Common myeloid progenitor, CD34-positive (primary cell): ENCODE measurements around the gene ICOS. TPM values are rescaled to one million over a fixed set of nuclear protein-coding genes. Genes with fewer than 3 reads are reported as not detected.
A peak's percentile ranks its signal among the peaks of the same experiment; 100 is the strongest.

ENCODE experiments used
- CTCF ChIA-PET: fragments of 350-600 bp; sonication (Branson Sonifier 250); formaldehyde crosslinking; loops from one replicate; lab custom pipeline; 2021; ENCODE audit warnings: antibody characterized with exemption; lab: Charles Lee
- POLR2A ChIA-PET: fragments of 350-600 bp; sonication (Branson Sonifier 250); formaldehyde crosslinking; loops from one replicate; lab custom pipeline; 2021; ENCODE audit warnings: antibody characterized with exemption; lab: Charles Lee
- DNase-seq, 3 donors: peaks; one replicate each; pipeline versions ENCODE4 v3.0.0 to v3.0.0-alpha.2; 2013
- H3K27ac ChIP-seq, 2 experiments: 1 replicate in 1 of 2; 2 replicates in 1 of 2; pipeline ENCODE4 v1.7.0; 2013; ENCODE audit warnings: inconsistent platforms in 2 of 2, low read length in 2 of 2, mild to moderate bottlenecking in 2 of 2, low read depth in 1 of 2, moderate library complexity in 1 of 2; ENCODE audit not compliant: severe bottlenecking in 2 of 2, insufficient read depth in 1 of 2, poor library complexity in 1 of 2
- H3K27me3 ChIP-seq, 5 experiments: replicated peaks in 2 of 5; 1 replicate in 3 of 5; 2 replicates in 2 of 5; pipeline versions ENCODE4 v1.6.1 to v1.7.0; 2013; ENCODE audit warnings: low read length in 4 of 5, mild to moderate bottlenecking in 2 of 5, moderate library complexity in 2 of 5, inconsistent platforms in 1 of 5; ENCODE audit not compliant: insufficient read depth in 5 of 5, control insufficient read depth in 4 of 5
- H3K36me3 ChIP-seq, 4 experiments: 1 replicate in 2 of 4; 2 replicates in 2 of 4; pipeline versions ENCODE4 v1.6.1 to v1.7.0; 2013; ENCODE audit warnings: low read length in 3 of 4, control low read depth in 1 of 4, mild to moderate bottlenecking in 1 of 4; ENCODE audit not compliant: control insufficient read depth in 4 of 4, insufficient read depth in 4 of 4
- H3K4me1 ChIP-seq, 4 experiments: 1 replicate in 3 of 4; 2 replicates in 1 of 4; pipeline versions ENCODE4 v1.6.1 to v1.7.1; 2013; ENCODE audit warnings: low read length in 3 of 4, mild to moderate bottlenecking in 3 of 4, control low read depth in 1 of 4, inconsistent platforms in 1 of 4, moderate library complexity in 1 of 4; ENCODE audit not compliant: control insufficient read depth in 4 of 4, insufficient read depth in 4 of 4; ENCODE audit errors: control extremely low read depth in 1 of 4
- H3K4me3 ChIP-seq, 7 experiments: 1 replicate in 4 of 7; 2 replicates in 3 of 7; pipeline versions ENCODE4 v1.5.1 to v1.7.0; 2013; ENCODE audit warnings: mild to moderate bottlenecking in 7 of 7, low read length in 6 of 7, moderate library complexity in 6 of 7, inconsistent platforms in 2 of 7, low read depth in 2 of 7, control low read depth in 1 of 7; ENCODE audit not compliant: insufficient read depth in 4 of 7, control insufficient read depth in 1 of 7; ENCODE audit errors: extremely low read depth in 1 of 7
- H3K9me3 ChIP-seq, 5 experiments: 1 replicate in 4 of 5; 2 replicates in 1 of 5; pipeline versions ENCODE4 v1.6.1 to v1.7.1; 2013; ENCODE audit warnings: low read length in 4 of 5, mild to moderate bottlenecking in 2 of 5, inconsistent platforms in 1 of 5, low read depth in 1 of 5, moderate library complexity in 1 of 5; ENCODE audit not compliant: control insufficient read depth in 4 of 5, insufficient read depth in 2 of 5; ENCODE audit errors: control extremely low read depth in 1 of 5
- WGBS: methylation state at CpG from one replicate; pipeline ENCODE4 v1.1.5; 2013; ENCODE audit not compliant: insufficient coverage; 5-methylcytosine and 5-hydroxymethylcytosine counted together
- polyA plus RNA-seq: library from polyadenylated mRNA; unstranded; fragments of 120-200 nt; gene quantifications from one replicate; pipeline ENCODE4 v1.2.1, GENCODE V29; 2013

ICOS gene, protein sequence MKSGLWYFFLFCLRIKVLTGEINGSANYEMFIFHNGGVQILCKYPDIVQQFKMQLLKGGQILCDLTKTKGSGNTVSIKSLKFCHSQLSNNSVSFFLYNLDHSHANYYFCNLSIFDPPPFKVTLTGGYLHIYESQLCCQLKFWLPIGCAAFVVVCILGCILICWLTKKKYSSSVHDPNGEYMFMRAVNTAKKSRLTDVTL
- polyA plus RNA-seq: 0.11 TPM

- H3K9me3 ChIP-seq: no peaks in the 10 kb centered on the region
- no peak within 1 kb of the TSS for H3K27ac ChIP-seq
- H3K4me3 ChIP-seq: peak within 1 kb of the TSS in 1 of 7 experiments; percentile 35
- ChIA-PET POLR2A (no interaction called here), CTCF (no interaction called here)
- WGBS: 0% methylated on average over 1 of the region's 5 CpGs
- peak in 2 of 3 donors; percentile 30 to 43 for DNase-seq
- peaks cover 7 to 25% (median 11%) of the 10 kb centered on the region in 4 experiments for H3K4me1 ChIP-seq
- H3K36me3 ChIP-seq: no peaks in the 10 kb centered on the region
- no peaks in the 10 kb centered on the region for H3K27me3 ChIP-seq
Observed at GRCh38 chr2:203936535-203936934, at the start of gene ICOS. Gene ICOS, plus strand, starts transcription at chr2:203936763. Its CDS starts 52 bp downstream, at chr2:203936815.

GRCh38 chr2:203887677-203888076, 48.9 kb upstream of the ICOS start:
- Histone ChIP-seq H3K4me1 (peaks cover 0 to 2% (median 0%) of the 10 kb centered on the region in 4 experiments), H3K27ac (no peak overlapping the region), H3K4me3 (no peak overlapping the region), H3K36me3 (no peaks in the 10 kb centered on the region), H3K9me3 (peaks cover 0 to 1% (median 0%) of the 10 kb centered on the region in 5 experiments), H3K27me3 (no peaks in the 10 kb centered on the region)
- DNase-seq: no peak
- CTCF ChIA-PET: interaction anchor here (1.0 kb wide), 1 partner anchor 22 kb away, joined by 3 read pairs; no protein-coding TSS in a partner anchor
- POLR2A ChIA-PET: no interaction called here

DNA sequence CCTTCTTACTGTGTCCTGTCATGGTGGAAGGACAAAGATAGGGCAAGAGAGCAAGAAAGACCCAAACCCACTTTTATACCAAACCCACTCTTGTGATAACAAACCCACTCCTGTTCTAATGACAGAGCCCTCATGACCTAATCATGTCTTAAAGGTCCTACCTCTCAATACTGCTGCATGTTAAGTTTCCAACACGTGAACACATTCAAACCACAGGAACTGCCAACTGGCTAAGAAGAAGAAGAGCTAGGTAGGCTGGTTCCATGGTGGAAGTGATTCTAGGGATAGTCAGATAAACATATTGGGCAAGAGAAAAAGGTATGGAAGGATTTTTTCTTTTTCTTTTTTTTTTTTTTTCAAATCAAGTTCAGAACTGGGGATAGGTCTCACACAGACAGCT, 47.0 kb upstream of the ICOS start:
- Histone ChIP-seq H3K27ac (no peak overlapping the region), H3K4me3 (no peak overlapping the region), H3K9me3 (peaks cover 0 to 1% (median 0%) of the 10 kb centered on the region in 5 experiments), H3K4me1 (peaks cover 0 to 2% (median 0%) of the 10 kb centered on the region in 4 experiments), H3K27me3 (no peaks in the 10 kb centered on the region), H3K36me3 (no peaks in the 10 kb centered on the region)
- DNase-seq: no peak
- no CpG with 5 or more reads among the region's 1 CpG for WGBS
- ChIA-PET CTCF (no interaction called here), POLR2A (no interaction called here)

DNA sequence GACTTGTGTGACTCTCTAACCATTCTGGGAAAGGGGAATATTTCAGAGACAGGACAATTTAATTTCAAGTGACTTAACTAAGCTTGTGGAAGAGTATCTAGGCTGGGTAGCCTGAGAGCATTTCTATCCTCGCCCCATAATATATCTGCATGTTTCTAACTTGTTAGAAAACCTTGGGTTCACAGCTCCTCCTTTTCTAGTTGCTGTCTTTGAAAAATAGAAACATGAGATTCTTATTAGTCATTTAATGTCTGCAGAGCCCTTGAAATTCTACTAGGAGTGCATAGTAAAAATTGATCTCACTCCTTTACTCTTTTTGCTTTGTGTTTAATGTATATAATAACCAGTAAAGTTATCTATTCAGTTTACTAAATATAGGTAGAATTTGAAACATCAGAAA, 46.6 kb upstream of the ICOS start:
- H3K27me3 ChIP-seq: no peaks in the 10 kb centered on the region
- ChIA-PET CTCF (no interaction called here), POLR2A (no interaction called here)
- H3K4me3 ChIP-seq: no peak overlapping the region
- no peaks in the 10 kb centered on the region for H3K36me3 ChIP-seq
- H3K9me3 ChIP-seq: peaks cover 0 to 1% (median 0%) of the 10 kb centered on the region in 5 experiments
- peaks cover 0 to 2% (median 0%) of the 10 kb centered on the region in 4 experiments for H3K4me1 ChIP-seq
- 100% methylated on average over 1 of the region's 1 CpG for WGBS
- DNase-seq: no peak
- no peak overlapping the region for H3K27ac ChIP-seq

- Histone ChIP-seq H3K27me3 (no peaks in the 10 kb centered on the region), H3K4me3 (no peak overlapping the region), H3K27ac (no peak overlapping the region), H3K4me1 (peaks cover 0 to 2% (median 0%) of the 10 kb centered on the region in 4 experiments), H3K9me3 (peaks cover 0 to 1% (median 0%) of the 10 kb centered on the region in 5 experiments), H3K36me3 (no peaks in the 10 kb centered on the region)
- ChIA-PET POLR2A (no interaction called here), CTCF (no interaction called here)
- 100% methylated on average over 1 of the region's 1 CpG for WGBS
- DNase-seq: no peak
Observed at GRCh38 chr2:203890733-203891132, 45.8 kb upstream of the ICOS start.

GRCh38 chr2:203891474-203891873, 45.1 kb upstream of the ICOS start:
- ChIA-PET POLR2A (no interaction called here), CTCF (no interaction called here)
- Histone ChIP-seq H3K9me3 (peaks cover 0 to 1% (median 0%) of the 10 kb centered on the region in 5 experiments), H3K27me3 (no peaks in the 10 kb centered on the region), H3K4me3 (no peak overlapping the region), H3K4me1 (peaks cover 0 to 2% (median 0%) of the 10 kb centered on the region in 4 experiments), H3K27ac (no peak overlapping the region), H3K36me3 (no peaks in the 10 kb centered on the region)
- WGBS: 100% methylated on average over 2 of the region's 2 CpGs
- DNase-seq: no peak

DNA sequence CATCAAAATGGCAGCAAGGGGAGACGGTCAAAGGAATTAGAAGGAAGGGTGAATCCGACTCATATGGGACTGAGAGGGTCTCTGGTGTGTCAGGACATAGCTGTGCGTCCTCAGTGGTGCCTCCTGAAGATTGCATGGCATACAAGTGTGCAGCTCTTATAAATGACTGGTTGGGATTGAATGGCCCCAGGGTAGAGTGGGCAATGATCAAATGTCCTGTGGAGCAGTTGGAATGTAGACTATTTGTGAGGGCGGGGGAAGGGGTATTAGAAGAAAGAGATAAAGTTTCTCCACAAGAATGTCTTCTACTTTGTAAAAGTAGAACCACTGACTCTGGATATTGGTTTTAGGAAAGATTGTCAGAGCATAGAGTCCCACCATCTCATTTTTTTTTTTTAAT, 44.4 kb upstream of the ICOS start:
- no peaks in the 10 kb centered on the region for H3K9me3 ChIP-seq
- DNase-seq: no peak
- POLR2A ChIA-PET: no interaction called here
- no peaks in the 10 kb centered on the region for H3K27me3 ChIP-seq
- WGBS: 100% methylated on average over 3 of the region's 4 CpGs
- CTCF ChIA-PET: no interaction called here
- H3K27ac ChIP-seq: no peak overlapping the region
- no peak overlapping the region for H3K4me3 ChIP-seq
- no peaks in the 10 kb centered on the region for H3K36me3 ChIP-seq
- peaks cover 0 to 1% (median under 1%) of the 10 kb centered on the region in 4 experiments for H3K4me1 ChIP-seq
